Activated naive CD4-positive, alpha-beta T cell (primary cell): Measurements from ENCODE around the gene CDKN2D.
A peak's percentile ranks its signal among the peaks of the same experiment; 100 is the strongest.
"Not testable (repeated sequence)": the region's sequence is repeated elsewhere in the genome, so short reads cannot be mapped to it uniquely, and the experiment has no call there.

Experiments
- DNase-seq, 4 experiments: peaks; one replicate each; lab custom pipeline; 2025; lab: John Stamatoyannopoulos, UW

CDKN2D gene

DNA sequence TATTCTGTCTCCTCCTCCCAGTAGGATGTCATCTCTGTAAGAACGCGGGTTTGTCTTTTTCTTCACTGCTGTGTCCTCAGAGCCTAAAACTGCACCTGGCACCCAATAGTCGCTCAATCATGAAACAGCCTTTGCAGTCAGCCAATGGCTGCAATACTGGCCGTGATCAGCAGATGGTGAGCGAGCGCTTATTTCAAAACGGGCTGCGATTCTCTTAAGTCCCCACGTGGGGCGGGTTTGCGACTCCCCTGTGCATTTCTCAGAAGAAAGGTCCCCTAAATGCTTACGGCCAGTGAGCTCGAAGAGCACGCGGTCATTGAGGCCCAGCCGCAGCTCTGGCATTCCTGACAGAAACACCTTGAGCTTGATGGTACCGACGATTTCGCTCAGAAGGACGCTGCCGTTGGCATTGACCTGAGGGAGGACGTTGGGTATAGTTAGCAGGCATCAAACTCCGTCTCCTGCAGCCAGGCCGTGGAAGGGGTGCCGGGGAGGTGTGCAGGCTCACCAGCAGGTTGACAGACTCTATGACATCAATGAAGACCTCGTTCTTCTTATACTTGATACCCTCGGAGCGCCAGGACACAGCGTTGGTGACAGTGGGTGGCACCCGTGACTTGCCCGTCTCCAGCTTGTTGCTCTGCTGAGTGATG, 12.3 kb upstream of the CDKN2D start:
- DNase-seq: peak; percentile 60 to 91 (median 89)

DNA sequence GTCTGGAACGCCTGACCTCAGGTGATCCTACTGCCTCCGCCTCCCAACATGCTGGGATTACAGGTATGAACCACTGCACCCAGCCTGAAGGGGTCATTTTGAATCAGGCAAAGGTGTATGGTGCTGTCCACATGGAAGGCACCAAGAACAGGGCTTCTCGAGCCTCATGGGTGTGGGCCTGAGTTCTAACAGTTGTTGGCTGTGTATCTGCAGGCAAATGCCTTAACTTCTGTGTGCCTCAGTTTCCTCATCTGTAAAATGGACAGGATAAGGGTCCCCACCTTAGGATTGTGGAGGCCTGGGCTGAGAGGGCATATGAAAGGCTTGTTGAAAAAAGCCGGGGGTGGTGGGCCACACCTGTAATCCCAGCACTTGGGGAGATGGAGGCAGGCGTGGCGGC, 9.2 kb upstream of the CDKN2D start:
- DNase-seq: no peak

DNA sequence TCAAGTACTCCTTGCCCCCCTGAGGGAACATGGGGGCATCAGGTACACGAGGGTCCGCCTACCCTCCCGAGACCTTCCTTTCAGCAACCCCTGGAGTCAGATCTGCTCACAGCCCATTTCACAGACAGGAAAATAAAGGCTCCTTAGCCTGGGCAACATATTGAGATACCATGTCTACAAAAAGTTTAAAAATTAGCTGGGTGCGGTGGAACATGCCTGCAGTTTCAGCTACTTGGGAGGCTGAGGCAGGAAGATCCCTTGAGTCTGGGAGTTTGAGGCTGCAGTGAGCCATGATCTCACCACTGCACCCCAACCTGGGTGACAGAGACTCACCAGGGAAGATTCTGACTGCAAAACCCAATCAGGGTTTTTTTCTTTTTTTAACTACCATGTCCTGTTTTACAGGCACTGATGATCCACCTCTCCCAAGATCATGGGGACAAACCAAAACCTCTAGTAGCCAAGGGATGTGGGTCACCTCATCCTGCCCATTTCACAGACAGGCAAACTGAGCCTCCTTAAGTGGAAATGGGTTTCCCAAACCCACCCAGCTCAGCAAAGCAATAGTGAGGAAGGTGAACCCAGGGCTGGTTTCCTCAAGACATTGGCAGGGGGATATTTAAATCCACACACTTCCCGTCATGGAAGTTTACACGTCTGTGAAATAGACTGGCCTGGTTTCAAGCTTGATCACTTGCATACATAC, 6.4 kb upstream of the CDKN2D start:
- no peak for DNase-seq

DNA sequence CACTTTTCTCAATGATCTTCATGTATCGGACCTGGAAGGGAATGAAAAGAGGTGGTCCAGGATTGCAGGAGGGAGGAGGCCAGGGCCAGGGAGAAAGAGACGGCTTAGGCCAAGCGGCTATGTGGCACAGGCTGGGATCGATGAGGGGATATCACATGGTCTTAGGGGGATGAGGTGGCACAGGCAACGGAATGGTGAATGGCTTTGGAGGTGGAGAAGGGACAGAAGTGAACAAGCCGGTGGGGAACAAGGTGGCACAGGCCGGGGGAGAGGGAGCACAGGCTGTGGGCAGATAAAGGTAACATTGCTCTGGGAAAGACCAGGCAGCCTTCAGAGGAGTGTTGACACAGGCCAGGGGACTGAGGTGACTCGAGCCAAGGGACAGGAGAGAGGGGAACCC, 5.7 kb upstream of the CDKN2D start:
- no peak for DNase-seq

DNA sequence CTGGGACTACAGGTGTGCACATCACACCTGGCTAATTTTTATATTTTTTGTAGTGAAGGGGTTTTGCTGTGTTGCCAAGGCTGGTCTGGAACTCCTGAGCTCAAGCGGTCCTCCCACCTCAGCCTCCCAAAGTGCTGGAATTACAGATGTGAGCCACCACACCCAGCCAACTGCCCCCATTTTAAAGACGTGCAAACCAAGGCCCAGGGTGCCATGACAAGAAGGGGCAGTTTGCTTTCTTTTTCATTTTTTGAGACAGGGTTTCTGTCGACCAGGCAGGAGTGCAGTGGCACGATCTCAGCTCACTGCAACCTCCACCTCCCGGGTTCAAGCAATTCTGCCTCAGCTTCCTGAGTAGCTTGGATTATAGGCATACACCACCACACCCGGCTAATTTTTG, 5.0 kb upstream of the CDKN2D start:
- DNase-seq: not testable (repeated sequence)

DNA sequence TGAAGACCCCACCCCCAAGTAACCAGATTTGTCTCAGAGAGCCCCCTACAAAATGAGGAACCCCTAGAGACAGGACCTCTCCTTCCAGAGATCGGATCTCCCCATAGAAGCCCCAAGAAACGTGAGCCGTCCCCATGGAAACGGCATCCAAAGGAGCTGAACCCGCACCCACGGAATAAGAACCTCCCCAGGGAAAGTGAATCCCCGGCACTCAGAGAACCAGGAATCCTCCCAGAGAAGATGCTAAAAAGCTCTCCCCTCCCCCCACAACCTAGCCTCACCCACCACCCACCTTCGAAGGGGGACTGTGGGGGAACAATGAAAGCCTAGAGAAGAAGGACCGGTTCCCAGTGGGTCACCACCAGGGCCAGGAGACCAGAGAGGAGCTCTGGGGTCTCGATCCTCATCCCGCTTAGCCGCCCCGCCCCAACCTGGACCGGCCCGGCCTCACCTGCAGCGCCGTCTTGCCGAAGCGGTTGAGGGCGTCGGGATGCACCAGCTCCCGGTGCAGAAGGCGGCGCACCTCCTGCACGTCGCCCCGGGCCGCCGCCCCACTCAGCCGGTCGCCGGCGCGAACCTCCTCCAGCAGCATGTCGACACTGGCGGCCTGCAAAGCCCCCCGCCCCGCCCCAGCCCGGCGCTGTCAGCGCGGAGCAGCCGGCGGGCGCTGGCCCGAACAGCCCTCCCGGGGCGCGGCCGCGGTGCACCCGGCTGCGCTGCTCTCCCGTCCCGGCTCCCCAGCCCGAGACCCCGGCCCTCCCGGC, 535 bp downstream of the CDKN2D start:
- DNase-seq: peak in 3 of 4 experiments; percentile 34 to 77 (median 75)

DNA sequence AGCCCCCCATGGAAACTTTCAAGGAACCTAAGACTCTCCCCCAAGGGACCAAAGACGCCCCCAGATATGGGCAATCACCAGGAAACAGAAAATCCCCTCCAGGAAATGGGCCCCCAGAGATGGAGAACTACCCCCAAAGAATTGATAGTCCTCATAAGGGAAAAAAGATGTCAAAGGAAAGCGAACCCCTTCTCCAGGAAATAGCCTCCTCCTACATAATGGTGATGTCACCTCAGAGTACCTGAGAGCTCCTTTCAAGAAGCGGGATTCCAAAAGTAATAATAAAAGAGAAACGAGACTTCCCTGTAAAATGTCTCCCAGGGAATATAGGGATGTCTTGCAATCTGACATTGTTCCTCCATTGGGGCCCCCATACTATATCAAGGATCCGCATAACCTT, 1.1 kb downstream of the CDKN2D start:
- no peak for DNase-seq

DNA sequence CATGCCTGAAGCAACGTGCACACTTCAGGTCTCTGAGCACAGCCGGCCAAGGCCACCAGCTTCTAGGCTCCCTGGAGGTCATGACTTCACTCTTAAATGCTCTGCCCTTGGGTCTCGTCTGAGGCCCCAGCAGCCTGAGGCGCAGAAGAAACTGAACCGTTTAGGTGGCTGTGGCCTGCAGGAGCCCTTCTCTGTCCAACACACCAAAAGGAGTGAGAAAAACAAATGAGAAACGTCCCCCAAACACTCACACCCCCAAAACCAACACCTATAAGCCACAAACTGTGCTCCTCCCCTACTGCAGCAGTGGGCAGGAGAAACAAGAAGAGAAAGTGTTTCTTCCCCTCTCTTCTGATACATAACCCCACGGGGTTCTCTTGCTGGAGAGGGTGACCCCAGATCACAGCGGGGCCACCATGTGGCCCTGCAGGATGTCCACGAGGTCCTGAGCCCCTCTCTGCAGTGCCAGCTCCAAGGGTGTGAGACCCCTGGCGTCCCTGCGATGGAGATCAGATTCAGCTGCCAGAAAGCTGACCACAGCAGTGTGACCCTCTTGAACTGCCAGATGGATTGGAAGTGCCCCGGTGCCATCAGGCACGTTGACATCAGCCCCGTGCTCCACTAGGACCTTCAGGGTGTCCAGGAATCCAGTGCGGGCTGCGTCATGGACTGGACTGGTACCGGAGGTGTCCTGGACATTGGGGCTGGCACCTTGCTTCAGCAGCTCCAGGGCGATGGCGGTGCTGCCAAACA, 1.9 kb downstream of the CDKN2D start:
- DNase-seq: peak in 2 of 4 experiments; percentile 25 to 31

DNA sequence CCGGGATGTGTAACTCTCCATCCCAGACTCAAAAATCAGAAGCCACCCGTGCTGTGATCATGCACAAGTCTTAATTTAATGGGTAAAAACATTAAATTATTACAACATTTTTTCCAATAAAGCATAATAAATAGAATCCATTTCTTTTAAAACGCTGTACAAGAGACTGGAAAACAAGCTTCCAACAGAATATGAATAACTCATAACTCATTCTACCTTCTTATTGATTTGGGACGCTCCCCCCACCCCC, 2.4 kb downstream of the CDKN2D start:
- DNase-seq: no peak

DNA sequence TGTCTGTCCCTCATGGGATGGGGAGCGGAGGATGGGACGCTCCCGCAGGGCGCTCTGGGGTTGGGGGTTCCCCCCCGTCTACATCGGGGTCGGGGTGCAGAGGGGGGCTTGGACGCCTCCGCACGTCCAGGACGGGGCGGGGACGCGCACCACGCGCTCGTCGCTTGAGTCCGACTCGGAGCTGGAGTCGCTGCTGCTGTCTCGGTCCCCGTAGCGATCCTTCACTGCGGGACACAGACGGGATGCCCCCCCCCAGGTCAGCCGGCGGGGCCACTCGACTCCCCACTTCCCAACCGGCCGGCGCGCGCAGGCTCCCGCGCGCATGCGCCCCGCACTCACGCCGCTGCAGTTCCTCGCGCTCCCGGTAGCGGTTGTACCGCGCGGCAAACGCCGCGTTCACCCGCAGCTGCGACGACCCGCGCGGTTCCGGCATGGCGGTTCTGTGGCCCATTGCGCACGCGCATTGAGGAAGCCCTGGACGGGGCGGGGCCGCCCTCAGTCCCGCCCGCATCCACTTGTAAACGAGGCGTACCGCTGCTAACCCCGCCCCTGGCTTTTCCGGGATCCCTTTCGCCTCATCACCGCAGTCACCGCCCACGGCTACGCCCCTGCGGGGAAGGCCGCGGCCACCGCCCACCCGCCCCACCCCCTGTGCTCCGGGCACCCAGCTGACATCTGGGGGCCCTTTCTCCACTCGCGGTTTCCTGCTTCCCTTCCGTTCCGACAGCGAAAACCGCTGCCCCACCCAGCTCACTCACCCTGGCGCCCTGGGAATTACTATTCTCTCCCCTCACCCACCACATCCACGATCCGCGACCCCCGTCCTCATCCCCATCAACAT, 3.0 kb downstream of the CDKN2D start, which contains the start of gene KRI1:
Gene KRI1 (minus strand): TSS at position 444 of the 841 bp plus-strand sequence. CDS start 11 bp downstream, at position 433.
- peak; percentile 86 to 99 (median 95) for DNase-seq

DNA sequence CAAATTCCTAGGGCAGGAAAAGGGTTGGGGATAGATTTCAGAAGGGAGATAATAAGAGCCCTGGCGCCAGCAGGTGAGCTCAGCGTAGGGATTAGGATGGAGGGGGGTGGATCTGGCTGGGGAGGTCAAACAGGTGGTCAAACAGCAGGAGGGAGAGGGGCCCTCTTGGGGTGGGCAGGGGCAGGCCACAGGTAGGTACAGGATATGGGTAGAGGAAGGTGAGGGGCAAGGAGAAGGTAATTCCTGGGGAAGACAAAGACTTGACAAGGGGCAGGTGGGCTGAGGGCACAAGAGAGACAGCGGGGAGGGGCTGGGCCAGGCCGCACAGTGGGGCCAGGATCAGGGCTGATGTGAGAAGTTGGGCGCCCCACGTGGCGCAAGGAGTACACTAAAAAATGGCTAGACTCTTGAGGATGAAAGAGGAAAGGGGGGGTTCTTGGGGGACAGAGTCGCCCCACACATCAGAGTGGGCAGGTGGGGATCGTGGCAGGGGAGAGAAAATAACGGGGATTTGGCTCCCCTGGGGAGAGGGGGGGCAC, 3.7 kb downstream of the CDKN2D start:
- DNase-seq: peak in 2 of 4 experiments; percentile 30 to 34

DNA sequence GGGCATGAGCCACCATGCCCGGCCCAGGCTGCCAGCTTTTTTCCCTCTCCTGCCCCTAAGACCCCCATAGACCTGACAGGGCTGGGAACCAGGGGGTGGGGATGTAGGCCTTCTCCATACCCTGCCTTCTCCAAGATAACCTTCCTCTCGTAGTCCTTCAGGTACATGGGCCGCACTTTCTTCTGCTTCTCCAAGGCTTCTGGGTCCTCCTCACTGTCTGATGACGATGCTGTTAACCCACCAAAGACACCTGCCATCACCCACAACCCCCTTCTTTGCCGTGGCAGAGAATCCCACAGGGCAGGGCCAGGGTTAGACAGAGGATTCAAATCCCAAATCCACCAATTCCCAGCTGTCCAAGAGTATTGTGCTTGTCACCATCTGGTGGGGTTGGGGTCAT, 6.2 kb downstream of the CDKN2D start:
- DNase-seq: no peak

DNA sequence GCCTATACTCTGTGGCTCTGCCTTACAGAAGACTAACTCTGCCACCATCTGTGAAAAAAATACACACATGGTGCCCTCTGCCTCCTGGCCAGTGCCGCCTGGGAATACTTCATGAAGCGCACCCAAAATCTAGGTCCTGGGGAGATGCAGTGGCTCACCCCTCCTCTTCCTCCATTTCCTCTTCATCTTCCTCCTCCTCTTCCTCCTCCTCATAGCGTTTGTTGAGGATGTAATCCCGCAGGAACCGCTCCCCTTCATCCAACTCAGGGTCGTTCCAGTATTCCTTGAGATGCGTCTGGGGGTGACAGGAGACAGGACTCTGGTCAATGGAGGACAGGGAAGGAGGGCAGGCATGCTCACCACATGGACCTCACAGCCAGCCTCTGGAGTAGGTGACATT, 8.6 kb downstream of the CDKN2D start:
- DNase-seq: no peak

DNA sequence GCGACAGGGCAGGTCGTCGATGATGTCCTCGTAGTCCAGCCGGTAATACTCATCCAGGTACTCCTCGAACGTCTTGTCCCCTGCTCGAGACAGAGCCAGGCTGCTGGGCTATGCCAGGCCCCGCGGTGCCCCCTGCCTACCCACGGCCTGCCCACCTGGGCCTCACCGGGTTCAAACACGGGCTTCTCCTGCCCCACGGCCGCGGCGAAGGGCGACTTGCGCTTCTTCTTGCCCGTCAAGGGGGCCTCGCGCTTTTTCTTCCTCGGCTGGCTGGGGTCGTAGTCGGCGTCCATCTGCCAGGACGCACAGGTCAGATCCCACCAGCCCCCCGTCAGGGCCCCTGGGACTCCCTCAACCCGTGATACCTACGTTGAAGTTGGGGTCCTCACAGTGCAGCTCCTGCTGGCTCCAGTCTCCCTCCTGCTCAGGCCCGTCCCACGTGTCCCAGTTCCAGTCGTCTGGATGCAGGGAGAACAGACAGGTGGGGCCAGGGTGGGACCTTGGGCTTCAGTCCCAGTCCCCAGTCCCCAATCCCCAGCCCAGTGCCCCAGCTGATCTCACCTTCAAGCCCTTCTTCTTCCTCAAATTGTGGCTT, 11.1 kb downstream of the CDKN2D start:
- no peak for DNase-seq

DNA sequence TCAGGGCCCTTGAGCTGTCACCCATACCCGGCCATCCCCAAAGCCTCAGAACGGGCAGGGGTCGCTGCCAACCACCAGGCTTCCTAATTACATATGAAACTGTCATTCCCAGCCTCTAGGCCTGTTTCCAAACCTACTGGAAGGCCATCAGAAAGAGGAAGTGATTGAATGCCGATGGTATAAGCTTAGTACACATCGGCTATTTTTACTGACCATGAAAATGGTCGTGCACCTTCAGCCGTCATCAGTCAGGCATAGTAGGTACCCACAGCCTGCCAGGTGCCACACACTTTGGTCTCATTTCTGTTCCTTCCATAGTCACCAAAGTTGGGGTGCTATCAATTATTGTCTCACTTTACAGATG, 13.2 kb downstream of the CDKN2D start:
- no peak for DNase-seq

DNA sequence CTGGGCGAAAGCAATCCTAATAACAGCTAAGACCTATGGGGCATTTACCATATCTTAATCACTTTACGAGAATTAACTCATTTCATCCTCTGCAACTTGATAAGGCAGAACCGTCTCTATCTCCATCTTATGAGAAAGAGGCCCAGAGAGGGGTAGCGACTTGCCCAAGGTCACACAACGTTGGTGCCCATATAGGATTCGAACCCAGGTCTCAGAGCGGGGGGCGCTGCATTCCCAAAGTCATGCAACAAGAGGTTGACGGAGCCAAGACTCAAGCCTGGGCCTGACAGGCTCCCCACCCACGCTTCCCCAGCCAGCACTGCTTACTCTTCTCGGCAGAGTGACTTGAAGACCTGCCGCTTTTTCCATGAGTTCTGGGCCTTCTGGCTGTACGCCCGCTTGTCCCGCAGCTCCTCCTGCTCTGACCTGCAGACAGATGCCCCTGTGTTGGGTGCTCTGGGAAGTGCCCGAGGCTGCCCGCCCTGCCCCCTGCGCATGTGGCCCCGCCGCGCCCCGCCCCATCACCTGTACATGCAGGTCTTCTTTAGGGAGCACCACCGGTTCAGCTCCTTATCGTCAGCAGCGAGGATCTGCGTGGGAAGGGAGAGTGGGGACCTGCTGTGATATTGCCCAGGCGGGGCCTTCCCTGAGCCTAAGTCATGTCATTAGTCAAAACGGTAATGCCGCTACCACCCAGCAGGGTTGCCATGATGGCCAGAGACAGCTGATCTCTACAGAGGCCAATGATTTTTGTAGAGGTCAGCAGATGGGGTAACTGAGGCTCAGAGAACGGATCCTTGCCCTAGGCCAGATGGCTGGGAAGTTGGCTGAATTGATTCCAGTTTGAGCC, 13.8 kb downstream of the CDKN2D start:
- no peak for DNase-seq

DNA sequence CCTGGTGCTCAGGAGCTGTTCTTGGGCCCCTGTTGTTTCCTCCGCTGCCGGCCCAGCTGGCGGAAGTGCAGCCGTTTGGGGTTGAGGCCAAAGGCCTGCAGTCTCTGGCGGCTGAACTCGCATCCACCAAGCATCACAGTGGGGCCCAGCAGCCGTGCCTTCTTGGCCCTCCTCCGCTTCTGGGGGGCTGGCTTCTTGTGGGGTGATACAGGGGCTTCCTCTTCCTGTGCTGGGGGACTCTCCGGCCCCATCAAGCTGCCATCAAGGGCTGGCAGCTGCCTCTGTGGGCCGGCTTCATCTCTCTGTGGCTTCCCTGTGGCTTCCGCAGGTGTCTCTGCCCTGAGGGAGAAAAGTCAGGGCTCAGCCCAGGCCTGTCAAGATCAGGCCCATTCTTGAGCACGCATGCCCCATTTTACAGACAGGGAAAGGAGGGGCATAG, 14.8 kb downstream of the CDKN2D start:
- peak in 2 of 4 experiments; percentile 32 to 41 for DNase-seq

DNA sequence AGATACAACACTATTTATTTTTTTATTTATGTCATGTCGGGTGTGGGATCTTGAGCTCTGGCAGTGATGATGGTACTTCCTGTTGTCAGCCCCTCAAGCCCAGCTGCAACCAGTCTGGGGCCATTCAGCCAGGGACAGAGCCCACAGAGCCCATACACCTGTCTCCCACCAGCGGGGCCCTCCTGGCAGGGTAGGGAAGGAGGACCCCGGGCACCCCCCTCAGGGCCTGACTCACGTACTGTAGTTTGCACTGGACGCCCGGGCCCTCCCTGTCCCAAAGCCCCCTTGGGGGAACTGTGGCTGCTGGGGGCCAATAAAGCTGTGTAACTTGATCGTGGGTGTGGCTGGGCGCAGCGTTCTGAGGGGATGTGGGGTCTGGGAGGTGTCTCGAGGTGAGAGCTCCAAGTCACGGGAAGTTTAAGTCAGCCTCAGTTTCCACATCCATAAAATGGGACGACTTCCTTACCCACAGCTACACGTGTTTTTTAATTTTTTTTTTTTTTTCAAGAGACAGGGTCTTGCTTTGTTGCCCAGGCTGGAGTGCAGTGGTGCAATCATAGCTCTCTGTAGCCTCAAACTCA, 15.6 kb downstream of the CDKN2D start:
- DNase-seq: no peak

DNA sequence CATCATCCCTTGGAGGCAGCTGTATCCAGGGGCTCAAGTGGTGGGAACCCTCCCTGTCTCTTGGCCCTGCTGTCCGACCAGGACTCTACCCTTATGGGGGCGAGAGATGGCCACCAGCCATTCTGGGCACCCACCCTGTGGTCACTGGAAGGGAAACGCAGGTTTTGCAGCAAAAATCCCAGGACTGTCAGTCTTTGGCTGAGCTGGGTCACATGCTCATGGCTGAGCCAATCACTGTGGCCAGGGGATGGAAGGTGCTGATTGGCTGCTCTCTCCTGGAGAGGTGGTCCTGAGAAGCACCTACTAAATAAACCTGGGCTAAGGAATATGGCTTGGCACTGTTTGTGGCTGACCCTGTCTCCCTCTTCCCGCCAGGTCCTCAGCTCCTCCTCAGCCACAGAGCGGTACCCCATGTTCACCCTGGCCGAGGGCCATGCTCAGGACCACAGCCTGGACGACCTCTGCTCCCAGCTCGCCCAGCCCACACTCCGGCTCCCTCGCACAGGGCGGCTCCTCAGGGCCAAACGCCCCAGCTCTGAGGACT, 16.2 kb downstream of the CDKN2D start:
- DNase-seq: no peak
